DND-41 (cell line): ENCODE data around the gene NXPH2.

Experiments used
- ATAC-seq: fragments of 200-7000 bp; cut with Tn5 transposase; 3 replicates; pipeline ENCODE4 v1.9.1; 2021; ENCODE audit warnings: low read depth; ENCODE audit not compliant: insufficient read depth
- DNase-seq: peaks from one replicate; pipeline ENCODE4 v3.0.0-alpha.2; 2020
- H2AFZ ChIP-seq: 2 replicates; pipeline ENCODE4 v1.6.0; 2012; ENCODE audit warnings: low read depth, low read length
- H3K27ac ChIP-seq: 2 replicates; pipeline ENCODE4 v1.5.1; 2012; ENCODE audit warnings: low read length, inconsistent platforms
- H3K27me3 ChIP-seq: fragments of 200-600 bp; sonication (generic); 2 replicates; pipeline ENCODE4 v1.6.0; 2012; ENCODE audit warnings: low read length, mild to moderate bottlenecking, inconsistent platforms; ENCODE audit not compliant: insufficient read depth, poor library complexity
- H3K36me3 ChIP-seq: 2 replicates; pipeline ENCODE4 v1.5.1; 2012; ENCODE audit warnings: low read length, inconsistent platforms; ENCODE audit not compliant: insufficient read depth
- H3K4me1 ChIP-seq: 2 replicates; pipeline ENCODE4 v1.5.1; 2012; ENCODE audit warnings: mild to moderate bottlenecking, low read length; ENCODE audit not compliant: insufficient read depth
- H3K4me2 ChIP-seq: 2 replicates; pipeline ENCODE4 v1.6.0; 2012; ENCODE audit warnings: mild to moderate bottlenecking, moderate library complexity, low read length, inconsistent platforms; ENCODE audit not compliant: insufficient read depth
- H3K4me3 ChIP-seq, 2 experiments: fragments of 200-600 bp in 1 of 2; shearing (Covaris generic) in 1 of 2; 2 replicates each; pipeline ENCODE4 v1.5.1; 2012 to 2016; ENCODE audit warnings: inconsistent platforms in 2 of 2, low read length in 2 of 2, mild to moderate bottlenecking in 2 of 2, low read depth in 1 of 2, moderate library complexity in 1 of 2
- H3K79me2 ChIP-seq: 2 replicates; pipeline ENCODE4 v1.6.0; 2012; ENCODE audit warnings: low read length, inconsistent platforms; ENCODE audit not compliant: insufficient read depth
- H3K9ac ChIP-seq: 2 replicates; pipeline ENCODE4 v1.6.0; 2012; ENCODE audit warnings: low read depth, mild to moderate bottlenecking, inconsistent platforms, low read length, moderate library complexity
- H3K9me3 ChIP-seq: 2 replicates; pipeline ENCODE4 v1.5.1; 2012; ENCODE audit warnings: low read length, moderate library complexity, mild to moderate bottlenecking, inconsistent platforms; ENCODE audit not compliant: insufficient read depth, severe bottlenecking
- H4K20me1 ChIP-seq: 2 replicates; pipeline ENCODE4 v1.6.0; 2012; ENCODE audit warnings: low read length; ENCODE audit not compliant: insufficient read depth
- EZH2 ChIP-seq: IDR thresholded peaks from 3 replicates; pipeline ENCODE4 v1.6.1; 2012; ENCODE audit warnings: borderline replicate concordance, low read depth, mild to moderate bottlenecking, moderate library complexity, low read length, inconsistent platforms; ENCODE audit not compliant: severe bottlenecking
- TF ChIP-seq, protein P1 (sequence below): IDR thresholded peaks from 2 replicates; pipeline ENCODE4 v1.5.1; 2012; ENCODE audit warnings: borderline replicate concordance, low read length, moderate library complexity, mild to moderate bottlenecking; ENCODE audit not compliant: poor library complexity, severe bottlenecking; ENCODE audit errors: extremely low read depth

Gene NXPH2

DNA sequence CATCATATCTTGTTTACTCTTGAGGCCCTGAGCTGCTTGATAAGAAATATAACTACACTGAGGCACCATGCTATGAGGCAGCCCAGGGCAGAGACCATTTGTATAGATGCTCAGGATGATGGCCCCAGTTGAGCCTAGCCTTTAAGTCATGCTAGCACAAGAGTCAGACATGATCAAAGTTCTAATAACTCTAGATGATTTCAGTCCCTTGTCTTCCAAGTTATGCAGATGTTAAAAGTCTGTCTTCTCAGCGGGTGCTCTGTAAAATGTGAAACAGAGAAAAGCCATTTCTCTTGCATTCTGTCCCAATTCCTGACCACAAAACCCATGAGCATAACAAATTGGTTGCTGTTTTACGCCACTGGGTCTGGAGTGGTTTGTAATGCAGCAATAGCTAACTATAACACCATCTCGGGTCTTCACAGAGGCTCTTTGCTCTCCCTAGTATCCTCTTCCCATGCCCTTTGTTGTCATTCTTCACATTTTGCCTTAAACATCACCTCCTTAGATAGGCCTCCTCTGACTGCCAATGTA lies 49.6 kb downstream of the NXPH2 start:
- Histone ChIP-seq H3K4me3 (no peak overlapping the region), H3K4me2 (no peak overlapping the region), H3K79me2 (no peaks in the 10 kb centered on the region), H3K9me3 (no peaks in the 10 kb centered on the region), H3K4me1 (no peaks in the 10 kb centered on the region), H3K36me3 (no peaks in the 10 kb centered on the region), H3K27me3 (no peaks in the 10 kb centered on the region), H4K20me1 (no peaks in the 10 kb centered on the region), H3K27ac (no peak overlapping the region), H2AFZ (no peak overlapping the region), H3K9ac (no peak overlapping the region)
- no peak for DNase-seq
- TF ChIP-seq EZH2 = no peak
- TF ChIP-seq, protein P1, sequence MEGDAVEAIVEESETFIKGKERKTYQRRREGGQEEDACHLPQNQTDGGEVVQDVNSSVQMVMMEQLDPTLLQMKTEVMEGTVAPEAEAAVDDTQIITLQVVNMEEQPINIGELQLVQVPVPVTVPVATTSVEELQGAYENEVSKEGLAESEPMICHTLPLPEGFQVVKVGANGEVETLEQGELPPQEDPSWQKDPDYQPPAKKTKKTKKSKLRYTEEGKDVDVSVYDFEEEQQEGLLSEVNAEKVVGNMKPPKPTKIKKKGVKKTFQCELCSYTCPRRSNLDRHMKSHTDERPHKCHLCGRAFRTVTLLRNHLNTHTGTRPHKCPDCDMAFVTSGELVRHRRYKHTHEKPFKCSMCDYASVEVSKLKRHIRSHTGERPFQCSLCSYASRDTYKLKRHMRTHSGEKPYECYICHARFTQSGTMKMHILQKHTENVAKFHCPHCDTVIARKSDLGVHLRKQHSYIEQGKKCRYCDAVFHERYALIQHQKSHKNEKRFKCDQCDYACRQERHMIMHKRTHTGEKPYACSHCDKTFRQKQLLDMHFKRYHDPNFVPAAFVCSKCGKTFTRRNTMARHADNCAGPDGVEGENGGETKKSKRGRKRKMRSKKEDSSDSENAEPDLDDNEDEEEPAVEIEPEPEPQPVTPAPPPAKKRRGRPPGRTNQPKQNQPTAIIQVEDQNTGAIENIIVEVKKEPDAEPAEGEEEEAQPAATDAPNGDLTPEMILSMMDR = no peak
- no peak for ATAC-seq

DNA sequence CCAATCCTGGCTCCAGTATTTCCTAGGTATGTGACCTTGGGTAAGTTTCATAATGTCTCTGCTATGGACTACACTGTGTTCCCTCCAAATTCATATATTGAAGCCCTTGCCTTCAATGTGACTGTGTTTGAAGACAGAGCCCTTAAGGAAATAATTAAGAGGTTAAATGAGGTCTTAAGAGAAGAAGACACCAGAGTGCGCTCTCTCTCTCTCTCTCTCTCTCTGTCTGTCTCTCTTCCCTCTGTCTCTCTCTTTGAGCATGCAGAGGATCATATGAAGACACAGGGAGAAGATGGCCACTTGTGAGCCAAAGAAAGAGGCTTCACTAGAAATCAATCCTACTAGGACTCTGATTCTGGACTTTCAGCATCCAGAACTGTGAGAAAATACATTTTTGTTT lies 52.2 kb downstream of the NXPH2 start:
- Histone ChIP-seq H3K4me1 (no peaks in the 10 kb centered on the region), H3K79me2 (no peaks in the 10 kb centered on the region), H3K36me3 (no peaks in the 10 kb centered on the region), H3K9me3 (no peaks in the 10 kb centered on the region), H3K27ac (no peak overlapping the region), H3K27me3 (no peaks in the 10 kb centered on the region), H2AFZ (no peak overlapping the region), H3K4me3 (no peak overlapping the region), H4K20me1 (no peaks in the 10 kb centered on the region), H3K4me2 (no peak overlapping the region), H3K9ac (no peak overlapping the region)
- TF ChIP-seq, protein P1 = no peak
- TF ChIP-seq EZH2 = no peak
- ATAC-seq (no peak), DNase-seq (no peak)

DNA sequence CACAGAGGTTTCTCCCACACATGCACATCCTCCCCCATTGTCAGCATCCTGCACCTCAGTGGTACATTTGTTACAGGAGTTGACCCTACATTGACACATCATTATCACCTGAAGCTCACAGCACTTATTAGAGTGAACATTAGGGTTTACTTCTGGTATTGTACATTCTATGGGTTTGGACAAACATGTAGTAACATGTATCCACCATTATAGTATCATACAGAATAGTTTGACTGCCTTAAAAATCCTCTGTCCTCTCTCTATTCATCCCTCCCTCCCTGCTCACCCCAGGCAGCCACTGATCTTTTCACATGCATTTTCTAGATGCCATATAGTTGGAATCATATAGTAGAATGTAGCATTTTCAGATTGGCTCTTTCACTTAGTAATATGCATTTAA lies 53.5 kb downstream of the NXPH2 start:
- Histone ChIP-seq H3K27ac (no peak overlapping the region), H2AFZ (no peak overlapping the region), H3K27me3 (no peaks in the 10 kb centered on the region), H3K9ac (no peak overlapping the region), H3K9me3 (no peaks in the 10 kb centered on the region), H3K4me2 (no peak overlapping the region), H3K79me2 (no peaks in the 10 kb centered on the region), H3K36me3 (no peaks in the 10 kb centered on the region), H4K20me1 (no peaks in the 10 kb centered on the region), H3K4me1 (no peaks in the 10 kb centered on the region), H3K4me3 (no peak overlapping the region)
- DNase-seq (no peak), ATAC-seq (no peak)
- no peak for TF ChIP-seq EZH2
- TF ChIP-seq, protein P1 = no peak
